Ishikawa (cell line): ENCODE results near the gene ANKRD11.

Experiments used
- EGR1 ChIP-seq: IDR thresholded peaks from 2 replicates; pipeline ENCODE4 v1.6.1; 2012
- EP300 ChIP-seq: IDR thresholded peaks from 2 replicates; pipeline ENCODE4 v1.6.1; 2012; ENCODE audit warnings: borderline replicate concordance
- FOXM1 ChIP-seq: IDR thresholded peaks from 2 replicates; pipeline ENCODE4 v1.6.1; 2012; ENCODE audit warnings: low read depth, borderline replicate concordance
- TF ChIP-seq, protein P1 (sequence below): IDR thresholded peaks from 2 replicates; pipeline ENCODE4 v1.6.1; 2012

GRCh38 chr16:89512453-89512852 lies 22.1 kb upstream of the ANKRD11 start:
- TF ChIP-seq, protein P1, sequence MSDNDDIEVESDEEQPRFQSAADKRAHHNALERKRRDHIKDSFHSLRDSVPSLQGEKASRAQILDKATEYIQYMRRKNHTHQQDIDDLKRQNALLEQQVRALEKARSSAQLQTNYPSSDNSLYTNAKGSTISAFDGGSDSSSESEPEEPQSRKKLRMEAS = no peak
- TF ChIP-seq EP300 (no peak), EGR1 (no peak), FOXM1 (no peak)
